Tibial nerve (tissue), 4 donors: ENCODE measurements around the gene TSHZ3.

Experiments used
- EP300 ChIP-seq, 2 donors: sonication (generic); formaldehyde crosslinking; IDR thresholded peaks; one replicate each; pipeline ENCODE4 v1.6.1; 2017; ENCODE audit warnings: antibody characterized with exemption in 2 of 2, mild to moderate bottlenecking in 1 of 2
- TF ChIP-seq, protein P1 (sequence below), 5 experiments: fragments of 200-600 bp in 3 of 5; fragments of 450-650 bp in 2 of 5; sonication (generic) in 3 of 5; IDR thresholded peaks; one replicate each; pipeline ENCODE4 v1.5.1; 2016 to 2019; ENCODE audit warnings: antibody characterized with exemption in 5 of 5, mild to moderate bottlenecking in 3 of 5, moderate library complexity in 2 of 5

DNA sequence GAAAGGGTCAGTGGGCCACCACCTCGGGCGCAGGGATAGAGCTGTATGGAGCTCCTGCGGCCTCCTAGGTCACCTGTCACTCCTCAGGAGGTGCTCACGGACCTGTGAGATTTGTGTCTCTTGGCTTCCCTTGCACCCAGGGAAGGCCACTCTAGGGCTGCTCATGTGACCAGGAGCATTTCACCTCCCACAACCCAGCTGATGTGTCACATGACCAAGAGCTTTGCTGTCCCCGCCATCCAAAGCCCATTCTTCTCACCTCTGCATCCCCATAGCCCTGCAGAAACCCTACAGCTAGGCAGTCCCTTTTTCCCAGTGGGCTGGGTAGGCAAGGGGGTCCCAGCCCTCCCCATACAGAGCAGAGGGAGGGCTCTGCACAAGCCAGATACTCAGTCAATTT is 51.2 kb downstream of the TSHZ3 start:
- TF ChIP-seq, protein P1, sequence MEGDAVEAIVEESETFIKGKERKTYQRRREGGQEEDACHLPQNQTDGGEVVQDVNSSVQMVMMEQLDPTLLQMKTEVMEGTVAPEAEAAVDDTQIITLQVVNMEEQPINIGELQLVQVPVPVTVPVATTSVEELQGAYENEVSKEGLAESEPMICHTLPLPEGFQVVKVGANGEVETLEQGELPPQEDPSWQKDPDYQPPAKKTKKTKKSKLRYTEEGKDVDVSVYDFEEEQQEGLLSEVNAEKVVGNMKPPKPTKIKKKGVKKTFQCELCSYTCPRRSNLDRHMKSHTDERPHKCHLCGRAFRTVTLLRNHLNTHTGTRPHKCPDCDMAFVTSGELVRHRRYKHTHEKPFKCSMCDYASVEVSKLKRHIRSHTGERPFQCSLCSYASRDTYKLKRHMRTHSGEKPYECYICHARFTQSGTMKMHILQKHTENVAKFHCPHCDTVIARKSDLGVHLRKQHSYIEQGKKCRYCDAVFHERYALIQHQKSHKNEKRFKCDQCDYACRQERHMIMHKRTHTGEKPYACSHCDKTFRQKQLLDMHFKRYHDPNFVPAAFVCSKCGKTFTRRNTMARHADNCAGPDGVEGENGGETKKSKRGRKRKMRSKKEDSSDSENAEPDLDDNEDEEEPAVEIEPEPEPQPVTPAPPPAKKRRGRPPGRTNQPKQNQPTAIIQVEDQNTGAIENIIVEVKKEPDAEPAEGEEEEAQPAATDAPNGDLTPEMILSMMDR (IDR thresholded peaks at IDR 0.05): no peak
- no peak for TF ChIP-seq EP300 (IDR thresholded peaks at IDR 0.05)
